Activated CD4-positive, alpha-beta T cell treated with anti-CD3 and anti-CD28 coated beads for 48 hours (primary cell): ENCODE measurements around the gene FRMPD4.
"Not testable (repeated sequence)": the region's sequence is repeated elsewhere in the genome, so short reads cannot be mapped to it uniquely, and the experiment has no call there.

ENCODE experiments used
- DNase-seq: peaks from one replicate; pipeline ENCODE4 v3.0.0-alpha.2; 2020

FRMPD4 gene

GRCh38 chrX:12446342-12447075, 308.2 kb downstream of the FRMPD4 start:
- no peak for DNase-seq

- DNase-seq = no peak
These were observed 309.3 kb downstream of the FRMPD4 start for GRCh38 chrX:12447448-12448064.

GRCh38 chrX:12452268-12452667, 314.0 kb downstream of the FRMPD4 start:
- DNase-seq = no peak

GRCh38 chrX:12460929-12461328, 322.7 kb downstream of the FRMPD4 start:
- DNase-seq = no peak

GRCh38 chrX:12463052-12463451, 324.8 kb downstream of the FRMPD4 start:
- no peak for DNase-seq

- no peak for DNase-seq
These were observed 325.6 kb downstream of the FRMPD4 start for GRCh38 chrX:12463873-12464272.

GRCh38 chrX:12467321-12467720, 329.0 kb downstream of the FRMPD4 start:
- no peak for DNase-seq

- DNase-seq = no peak
These were observed 331.0 kb downstream of the FRMPD4 start for GRCh38 chrX:12469296-12469695.

GRCh38 chrX:12471061-12471460, 332.8 kb downstream of the FRMPD4 start:
- DNase-seq = no peak

- DNase-seq = no peak
These were observed 342.7 kb downstream of the FRMPD4 start for GRCh38 chrX:12480956-12481355.

- DNase-seq = no peak
These were observed 349.9 kb downstream of the FRMPD4 start for GRCh38 chrX:12488220-12488619.

GRCh38 chrX:12488771-12489170, 350.5 kb downstream of the FRMPD4 start:
- DNase-seq = no peak

GRCh38 chrX:12489341-12489740, 351.1 kb downstream of the FRMPD4 start:
- DNase-seq = no peak

GRCh38 chrX:12494400-12495138, 356.3 kb downstream of the FRMPD4 start:
- DNase-seq = no peak

- DNase-seq = no peak
These were observed 358.1 kb downstream of the FRMPD4 start for GRCh38 chrX:12496343-12496742.

- no peak for DNase-seq
These were observed 359.7 kb downstream of the FRMPD4 start for GRCh38 chrX:12497832-12498591.

GRCh38 chrX:12505127-12505526, 366.9 kb downstream of the FRMPD4 start:
- no peak for DNase-seq

GRCh38 chrX:12515384-12515783, 377.1 kb downstream of the FRMPD4 start:
- not testable (repeated sequence) for DNase-seq

GRCh38 chrX:12526306-12526705, 388.0 kb downstream of the FRMPD4 start:
- DNase-seq = no peak

GRCh38 chrX:12538096-12538495, 399.8 kb downstream of the FRMPD4 start:
- DNase-seq = not testable (repeated sequence)

GRCh38 chrX:12542251-12542650, 404.0 kb downstream of the FRMPD4 start:
- DNase-seq = not testable (repeated sequence)

- no peak for DNase-seq
These were observed 410.1 kb downstream of the FRMPD4 start for GRCh38 chrX:12548341-12548740.

- DNase-seq = peak; percentile 2
These were observed 410.5 kb downstream of the FRMPD4 start for GRCh38 chrX:12548746-12549145.
